ENCODE results near the gene KCNA2.
A peak's percentile ranks its signal among the peaks of the same experiment; 100 is the strongest.

- TF ChIP-seq CTCF (conservative IDR thresholded peaks at IDR 0.05 in 1 of 2, IDR thresholded peaks at IDR 0.05 in 1 of 2; ENCODE audit: low read depth in 1 of 2, low read length in 2 of 2) (no peak), EZH2 (IDR thresholded peaks at IDR 0.05; ENCODE audit: low read length, missing control alignments) (peak; percentile 56)
These were observed 50.2 kb downstream of the KCNA2 start for GRCh38 chr1:110555807-110556470.

All from fibroblast of lung (primary cell).